OCI-LY1 (cell line): Measurements from ENCODE around the gene EXOC1L.

Experiments
- H2AFZ ChIP-seq: fragments of 200-600 bp; sonication (generic), shearing (Covaris generic); 2 replicates; pipeline ENCODE4 v1.6.0; 2014; ENCODE audit warnings: antibody characterized with exemption, mild to moderate bottlenecking, low read length
- H3F3A ChIP-seq: fragments of 200-600 bp; sonication (generic), shearing (Covaris generic); 2 replicates; pipeline ENCODE4 v1.6.0; 2014; ENCODE audit warnings: mild to moderate bottlenecking, antibody characterized with exemption, low read length, moderate library complexity; ENCODE audit not compliant: insufficient read depth
- H3K27ac ChIP-seq: fragments of 200-600 bp; sonication (generic); 2 replicates; pipeline ENCODE4 v1.5.1; 2014; ENCODE audit warnings: low read length, mixed run types, mild to moderate bottlenecking, low read depth; ENCODE audit not compliant: poor library complexity, severe bottlenecking
- H3K27me3 ChIP-seq: fragments of 200-600 bp; sonication (generic); 2 replicates; pipeline ENCODE4 v1.6.0; 2014; ENCODE audit warnings: antibody characterized with exemption, mild to moderate bottlenecking, low read length, moderate library complexity; ENCODE audit not compliant: insufficient read depth
- H3K36me3 ChIP-seq: fragments of 200-600 bp; sonication (generic); 2 replicates; pipeline ENCODE4 v1.6.1; 2014; ENCODE audit warnings: mild to moderate bottlenecking, antibody characterized with exemption, low read length, moderate library complexity, mixed read lengths; ENCODE audit not compliant: insufficient read depth
- H3K4me1 ChIP-seq: fragments of 200-600 bp; sonication (generic); 2 replicates; pipeline ENCODE4 v1.5.1; 2014; ENCODE audit warnings: mild to moderate bottlenecking, low read length, moderate library complexity; ENCODE audit not compliant: insufficient read depth, severe bottlenecking
- H3K4me2 ChIP-seq: fragments of 200-600 bp; sonication (generic), shearing (Covaris generic); 2 replicates; pipeline ENCODE4 v1.6.1; 2014; ENCODE audit warnings: low read length
- H3K4me3 ChIP-seq: fragments of 200-600 bp; sonication (generic); 2 replicates; pipeline ENCODE4 v1.5.1; 2014; ENCODE audit warnings: low read length, low read depth, mild to moderate bottlenecking, mixed read lengths; ENCODE audit not compliant: poor library complexity, severe bottlenecking
- H3K79me2 ChIP-seq: fragments of 200-600 bp; shearing (Covaris generic); 2 replicates; pipeline ENCODE4 v1.6.1; 2016; ENCODE audit warnings: mixed run types, low read length, mixed read lengths; ENCODE audit not compliant: insufficient read depth
- H3K9ac ChIP-seq: fragments of 200-600 bp; sonication (generic), shearing (Covaris generic); 2 replicates; pipeline ENCODE4 v1.6.1; 2014; ENCODE audit warnings: mild to moderate bottlenecking, low read length, mixed read lengths
- H3K9me2 ChIP-seq: fragments of 200-600 bp; sonication (generic), shearing (Covaris generic); 2 replicates; pipeline ENCODE4 v1.6.1; 2014; ENCODE audit warnings: low read depth, mild to moderate bottlenecking, low read length, mixed read lengths
- H3K9me3 ChIP-seq: fragments of 200-600 bp; shearing (Covaris generic); 2 replicates; pipeline ENCODE4 v1.6.1; 2014; ENCODE audit warnings: low read length, mixed read lengths
- H4K20me1 ChIP-seq: fragments of 200-600 bp; sonication (generic), shearing (Covaris generic); 2 replicates; pipeline ENCODE4 v1.6.0; 2016; ENCODE audit warnings: mild to moderate bottlenecking, low read length; ENCODE audit not compliant: insufficient read depth
- CTCF ChIP-seq: fragments of 200-600 bp; sonication (generic), shearing (Covaris generic); IDR thresholded peaks from 2 replicates; pipeline ENCODE4 v1.5.1; 2017; ENCODE audit warnings: mild to moderate bottlenecking, antibody characterized with exemption, low read length, moderate library complexity, mixed read lengths
- EZH2 ChIP-seq: fragments of 200-600 bp; sonication (generic), shearing (Covaris generic); IDR thresholded peaks from 2 replicates; pipeline ENCODE4 v1.8.0; 2017; ENCODE audit warnings: borderline replicate concordance, mixed run types, mild to moderate bottlenecking, antibody characterized with exemption, low read length, moderate library complexity, mixed read lengths

EXOC1L gene

GRCh38 chr4:55864577-55865223 lies 45.1 kb downstream of the EXOC1L start:
- TF ChIP-seq CTCF (no peak), EZH2 (no peak)
- no peak overlapping the region for H2AFZ ChIP-seq
- no peaks in the 10 kb centered on the region for H3F3A ChIP-seq
- no peaks in the 10 kb centered on the region for H3K79me2 ChIP-seq
- H3K27ac ChIP-seq: no peak overlapping the region
- no peaks in the 10 kb centered on the region for H3K27me3 ChIP-seq
- H3K36me3 ChIP-seq: peaks cover 40% of the 10 kb centered on the region; the same call in 1 of the 2 replicates
- no peaks in the 10 kb centered on the region for H3K9me3 ChIP-seq
- H4K20me1 ChIP-seq: no peaks in the 10 kb centered on the region
- no peaks in the 10 kb centered on the region for H3K9me2 ChIP-seq
- H3K4me1 ChIP-seq: no peaks in the 10 kb centered on the region
- H3K4me2 ChIP-seq: no peak overlapping the region
- H3K4me3 ChIP-seq: no peak overlapping the region
- no peak overlapping the region for H3K9ac ChIP-seq

- Histone ChIP-seq H3K4me2 (no peak overlapping the region), H3K36me3 (peaks cover 46% of the 10 kb centered on the region; the same call in 1 of the 2 replicates), H3K9me3 (no peaks in the 10 kb centered on the region), H4K20me1 (no peaks in the 10 kb centered on the region), H3K27ac (no peak overlapping the region), H3K9ac (no peak overlapping the region), H3K79me2 (no peaks in the 10 kb centered on the region), H3K4me3 (no peak overlapping the region), H3K4me1 (no peaks in the 10 kb centered on the region), H3K9me2 (no peaks in the 10 kb centered on the region), H3F3A (no peaks in the 10 kb centered on the region), H2AFZ (no peak overlapping the region), H3K27me3 (no peaks in the 10 kb centered on the region)
- TF ChIP-seq CTCF: no peak
- TF ChIP-seq EZH2: no peak
Observed at GRCh38 chr4:55865228-55865806, 45.7 kb downstream of the EXOC1L start.

- H2AFZ ChIP-seq: no peak overlapping the region
- H3K4me1 ChIP-seq: no peaks in the 10 kb centered on the region
- H3K36me3 ChIP-seq: peaks cover 49% of the 10 kb centered on the region
- TF ChIP-seq CTCF (no peak), EZH2 (no peak)
- no peaks in the 10 kb centered on the region for H3K27me3 ChIP-seq
- H4K20me1 ChIP-seq: no peaks in the 10 kb centered on the region
- no peak overlapping the region for H3K27ac ChIP-seq
- no peak overlapping the region for H3K4me2 ChIP-seq
- no peaks in the 10 kb centered on the region for H3K9me3 ChIP-seq
- no peak overlapping the region for H3K4me3 ChIP-seq
- no peaks in the 10 kb centered on the region for H3K79me2 ChIP-seq
- H3K9me2 ChIP-seq: no peaks in the 10 kb centered on the region
- H3F3A ChIP-seq: no peaks in the 10 kb centered on the region
- no peak overlapping the region for H3K9ac ChIP-seq
Observed at GRCh38 chr4:55866290-55866907, 46.8 kb downstream of the EXOC1L start.
